ENCODE measurements around the gene PTPN22.

DNA sequence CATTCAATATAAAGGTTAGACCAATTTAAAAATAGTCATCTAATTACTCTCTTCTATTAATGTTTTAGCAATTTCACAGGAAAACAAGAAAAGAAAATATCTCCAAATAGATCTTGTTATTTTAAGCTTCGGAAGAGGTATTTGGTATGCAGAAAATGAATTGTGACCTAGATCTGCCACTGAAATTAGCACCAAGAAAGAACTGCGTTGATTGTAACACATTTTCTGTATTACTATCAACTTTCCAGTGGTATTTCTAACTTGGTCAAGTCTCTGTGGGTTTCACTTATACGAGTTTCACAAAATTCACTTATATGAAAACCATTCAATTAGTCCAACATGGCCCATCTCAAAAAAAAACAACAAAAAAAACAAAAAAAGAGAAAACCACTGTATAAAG lies 71.0 kb downstream of the PTPN22 start:
- TF ChIP-seq BHLHE40 (IDR thresholded peaks at IDR 0.05; ENCODE audit: borderline replicate concordance): no peak
- TF ChIP-seq L3MBTL2 (conservative IDR thresholded peaks at IDR 0.05): no peak
- TF ChIP-seq TARDBP (IDR thresholded peaks at IDR 0.05): no peak
- TF ChIP-seq, protein P1, sequence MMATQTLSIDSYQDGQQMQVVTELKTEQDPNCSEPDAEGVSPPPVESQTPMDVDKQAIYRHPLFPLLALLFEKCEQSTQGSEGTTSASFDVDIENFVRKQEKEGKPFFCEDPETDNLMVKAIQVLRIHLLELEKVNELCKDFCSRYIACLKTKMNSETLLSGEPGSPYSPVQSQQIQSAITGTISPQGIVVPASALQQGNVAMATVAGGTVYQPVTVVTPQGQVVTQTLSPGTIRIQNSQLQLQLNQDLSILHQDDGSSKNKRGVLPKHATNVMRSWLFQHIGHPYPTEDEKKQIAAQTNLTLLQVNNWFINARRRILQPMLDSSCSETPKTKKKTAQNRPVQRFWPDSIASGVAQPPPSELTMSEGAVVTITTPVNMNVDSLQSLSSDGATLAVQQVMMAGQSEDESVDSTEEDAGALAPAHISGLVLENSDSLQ (IDR thresholded peaks at IDR 0.05): no peak
- no peak for TF ChIP-seq ZNF384 (IDR thresholded peaks at IDR 0.05)
- TF ChIP-seq ELF4 (IDR thresholded peaks at IDR 0.05): no peak
- TF ChIP-seq CTBP1 (IDR thresholded peaks at IDR 0.05; ENCODE audit: borderline replicate concordance): no peak
- TF ChIP-seq SUZ12 (IDR thresholded peaks at IDR 0.05): no peak
- TF ChIP-seq FOXK2 (IDR thresholded peaks at IDR 0.05): no peak
- TF ChIP-seq SP1 (IDR thresholded peaks at IDR 0.05): no peak
- no peak for TF ChIP-seq LEF1 (IDR thresholded peaks at IDR 0.05; ENCODE audit: borderline replicate concordance)
- TF ChIP-seq NFRKB (IDR thresholded peaks at IDR 0.05): no peak
- TF ChIP-seq FOXM1 (IDR thresholded peaks at IDR 0.05; ENCODE audit: borderline replicate concordance): no peak
- no peak for TF ChIP-seq FOXA1 (IDR thresholded peaks at IDR 0.05)
